GM21529 (cell line): ENCODE results near the gene KAZALD1.
"Not testable (repeated sequence)": the region's sequence is repeated elsewhere in the genome, so short reads cannot be mapped to it uniquely, and the experiment has no call there.

Experiments
- ATAC-seq: cut with Tn5 transposase; IDR thresholded peaks from one replicate; pipeline ENCODE4 v1.9.1; 2021; ENCODE audit not compliant: unreplicated experiment

The KAZALD1 gene

DNA sequence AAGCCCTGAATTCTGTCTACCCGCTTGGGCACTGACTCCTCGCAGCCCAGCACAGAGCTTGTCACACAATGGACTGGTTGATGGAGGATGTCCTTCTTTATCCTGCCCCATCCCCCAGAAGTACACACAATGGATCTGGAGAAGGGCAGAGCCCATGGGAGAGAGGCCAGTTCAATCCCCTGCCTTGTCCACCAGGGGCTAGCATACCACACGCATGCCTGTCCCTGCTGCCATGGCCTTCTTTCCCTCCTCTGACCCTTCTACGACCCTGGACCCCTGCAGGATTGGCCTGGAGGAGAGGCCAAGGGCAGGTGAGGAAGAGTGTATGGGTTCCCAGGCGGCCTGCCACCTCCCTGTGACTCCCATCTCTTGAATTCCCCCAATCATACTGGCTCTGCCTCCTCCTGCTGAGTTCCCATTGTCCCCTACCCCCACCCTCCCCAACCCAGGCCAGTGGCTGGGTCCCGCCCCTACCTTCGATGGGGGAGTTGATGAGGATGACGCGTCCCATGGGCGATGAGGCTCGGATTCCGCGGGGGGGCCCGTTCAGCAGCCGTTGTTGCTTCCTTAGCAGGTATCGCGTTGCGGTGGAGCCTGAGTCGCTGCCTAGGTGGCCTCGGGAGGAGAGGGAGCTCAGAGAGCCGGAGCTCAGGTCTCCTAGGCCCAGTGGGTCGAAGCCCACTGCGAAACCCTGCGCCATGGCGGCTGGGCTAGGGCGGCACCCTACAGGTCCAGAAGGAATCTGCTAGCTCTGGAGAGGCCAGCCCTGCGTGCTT is 32.1 kb upstream of the KAZALD1 start:
- no peak for ATAC-seq

GRCh38 chr10:101030496-101031127 is 31.2 kb upstream of the KAZALD1 start:
- no peak for ATAC-seq

GRCh38 chr10:101031128-101031795 is 30.5 kb upstream of the KAZALD1 start, which contains the start of the genes PDZD7 and SFXN3:
TSS of gene PDZD7 (minus strand) at chr10:101031129. CDS start at chr10:101030219, 910 bp downstream.
TSS of gene SFXN3 (plus strand) at chr10:101031234. CDS start at chr10:101034695, 3,461 bp downstream.
- ATAC-seq: peak; percentile 93

GRCh38 chr10:101031796-101032636 is 29.8 kb upstream of the KAZALD1 start:
- peak; percentile 43 for ATAC-seq

DNA sequence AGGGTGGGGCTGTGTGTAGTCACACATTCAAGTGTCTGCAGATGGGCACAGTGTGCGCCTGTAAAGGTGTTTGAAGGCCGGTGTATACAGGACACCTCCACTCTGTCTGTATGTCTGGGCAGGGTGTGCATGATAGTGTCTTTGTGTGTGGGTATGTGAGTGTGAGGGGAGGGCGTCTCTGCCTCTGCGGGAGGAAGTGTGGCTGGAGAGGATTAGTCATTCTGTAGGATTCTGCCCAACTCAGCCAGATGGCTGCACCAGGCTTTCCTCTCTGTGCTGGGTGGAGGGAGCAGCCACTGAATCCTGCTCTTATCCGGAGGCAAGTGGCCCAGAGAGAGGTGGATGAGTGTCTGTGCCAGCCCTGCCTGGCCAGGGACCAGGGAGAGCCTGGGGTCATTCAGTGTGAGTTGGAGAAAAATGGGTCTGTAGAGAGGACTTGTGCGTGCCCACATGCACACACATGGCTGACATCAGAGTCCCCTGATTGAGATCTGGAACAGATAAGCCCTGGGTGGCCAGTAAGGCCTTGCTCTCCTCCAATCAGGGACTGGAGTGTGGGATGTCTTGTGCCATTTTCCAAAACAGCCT is 29.1 kb upstream of the KAZALD1 start:
- ATAC-seq: peak; percentile 6

- no peak for ATAC-seq
Measured at GRCh38 chr10:101033276-101033675, 28.5 kb upstream of the KAZALD1 start.

DNA sequence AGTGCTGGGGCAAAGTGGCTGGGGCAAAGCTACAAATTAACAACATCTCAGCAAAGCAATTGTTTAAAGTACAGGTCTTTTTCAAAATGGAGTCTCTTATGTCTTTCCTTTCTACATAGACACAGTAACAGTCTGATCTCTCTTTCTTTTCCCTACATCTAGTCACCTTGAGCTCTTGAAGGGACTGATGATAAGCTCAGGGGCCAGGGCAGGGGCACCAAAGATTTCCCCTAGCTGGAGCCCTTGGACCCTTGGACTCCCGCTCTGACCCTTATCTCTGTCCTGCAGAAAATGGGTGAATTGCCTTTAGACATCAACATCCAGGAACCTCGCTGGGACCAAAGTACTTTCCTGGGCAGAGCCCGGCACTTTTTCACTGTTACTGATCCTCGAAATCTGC is 27.4 kb upstream of the KAZALD1 start:
- not testable (repeated sequence) for ATAC-seq

GRCh38 chr10:101035314-101035713 is 26.5 kb upstream of the KAZALD1 start:
- ATAC-seq: no peak

DNA sequence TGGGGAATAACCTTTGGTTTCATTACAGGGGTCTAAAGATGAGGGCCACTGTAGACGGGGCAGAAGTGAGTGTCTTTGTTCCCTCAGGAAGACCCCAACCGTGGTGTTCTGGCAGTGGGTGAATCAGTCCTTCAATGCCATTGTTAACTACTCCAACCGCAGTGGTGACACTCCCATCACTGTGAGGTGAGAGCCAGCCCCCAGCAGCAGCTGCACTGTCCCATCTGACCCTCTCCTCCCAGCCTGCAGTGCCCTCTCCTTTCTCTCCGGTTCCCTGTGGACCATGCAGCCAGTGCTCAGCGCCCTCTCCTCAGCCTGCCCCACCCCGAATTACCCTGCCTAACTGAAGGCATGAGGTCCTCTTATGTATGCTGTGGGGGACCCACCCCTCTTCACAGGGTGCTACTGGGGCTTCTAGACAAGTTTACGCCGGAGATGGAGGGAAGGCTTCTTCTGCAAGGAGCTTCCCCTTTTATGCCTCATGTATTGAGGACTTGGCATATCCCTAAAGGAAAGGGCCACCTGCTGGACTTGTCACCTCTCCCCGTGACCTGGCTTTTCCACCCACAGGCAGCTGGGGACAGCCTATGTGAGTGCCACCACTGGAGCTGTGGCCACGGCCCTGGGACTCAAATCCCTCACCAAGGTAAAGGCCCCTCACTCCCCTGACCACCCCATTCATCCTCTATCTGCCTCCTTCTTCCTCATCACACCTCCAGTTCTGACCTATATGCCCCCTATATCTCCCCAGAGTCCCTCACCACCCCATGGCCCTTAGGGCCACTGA is 25.7 kb upstream of the KAZALD1 start:
- ATAC-seq: no peak

DNA sequence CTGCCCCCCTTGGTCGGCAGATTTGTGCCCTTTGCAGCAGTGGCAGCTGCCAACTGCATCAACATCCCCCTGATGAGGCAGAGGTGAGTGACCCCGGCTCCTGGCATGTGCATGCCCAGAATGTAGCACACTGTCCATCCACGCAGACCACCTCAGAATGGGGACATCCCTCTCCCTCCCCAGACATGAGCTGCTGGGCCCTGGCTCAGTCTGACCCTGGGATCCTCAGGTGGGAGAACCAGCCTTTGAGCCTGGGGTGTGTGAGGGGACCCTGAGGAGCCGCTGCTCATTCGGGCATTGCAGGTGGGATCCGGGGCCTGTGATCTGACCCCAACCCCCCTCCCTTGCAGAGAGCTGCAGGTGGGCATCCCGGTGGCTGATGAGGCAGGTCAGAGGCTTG is 25.1 kb upstream of the KAZALD1 start:
- no peak for ATAC-seq

DNA sequence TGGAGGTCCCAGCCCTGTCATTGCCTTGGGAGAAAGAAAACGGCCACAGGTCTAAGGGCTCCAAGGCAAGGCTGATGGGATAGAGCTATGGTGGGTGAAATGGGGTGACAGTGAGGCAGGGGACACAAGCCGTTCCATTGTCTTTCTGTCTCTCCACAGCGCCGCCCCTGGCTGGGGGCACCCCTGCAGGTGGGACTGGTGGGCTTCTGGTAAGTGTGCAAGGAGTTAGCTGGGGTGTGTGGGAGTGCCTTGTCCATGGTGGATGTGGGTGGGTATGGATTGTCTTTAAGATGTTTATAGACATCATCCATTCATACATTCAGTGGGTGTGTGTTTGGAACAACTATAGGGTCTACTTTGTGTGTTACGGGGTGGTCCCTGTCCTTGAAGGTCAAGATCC is 23.3 kb upstream of the KAZALD1 start:
- no peak for ATAC-seq

- no peak for ATAC-seq
Measured at GRCh38 chr10:101040061-101040460, 21.7 kb upstream of the KAZALD1 start.

DNA sequence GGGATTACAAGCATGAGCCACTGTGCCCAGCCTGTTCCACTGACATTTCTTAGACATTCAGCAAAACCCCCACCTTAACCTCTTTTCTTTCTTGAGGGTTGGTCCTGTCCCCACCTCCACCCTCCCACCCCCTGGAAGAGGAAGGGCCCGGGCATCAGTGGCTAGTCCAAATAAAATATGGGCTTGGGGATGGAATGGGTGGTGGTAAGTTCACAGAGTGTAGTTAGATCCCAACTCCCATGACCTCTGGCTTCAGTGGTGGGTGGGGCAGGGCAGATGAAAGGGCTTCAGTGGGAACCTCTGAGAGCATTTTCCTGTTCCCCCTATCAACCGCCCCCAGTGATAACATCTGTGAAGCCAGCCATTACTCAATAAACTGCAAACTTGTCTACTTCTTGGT is 20.9 kb upstream of the KAZALD1 start:
- no peak for ATAC-seq

- ATAC-seq: peak; percentile 60
Measured at GRCh38 chr10:101041252-101041761, 20.5 kb upstream of the KAZALD1 start.

DNA sequence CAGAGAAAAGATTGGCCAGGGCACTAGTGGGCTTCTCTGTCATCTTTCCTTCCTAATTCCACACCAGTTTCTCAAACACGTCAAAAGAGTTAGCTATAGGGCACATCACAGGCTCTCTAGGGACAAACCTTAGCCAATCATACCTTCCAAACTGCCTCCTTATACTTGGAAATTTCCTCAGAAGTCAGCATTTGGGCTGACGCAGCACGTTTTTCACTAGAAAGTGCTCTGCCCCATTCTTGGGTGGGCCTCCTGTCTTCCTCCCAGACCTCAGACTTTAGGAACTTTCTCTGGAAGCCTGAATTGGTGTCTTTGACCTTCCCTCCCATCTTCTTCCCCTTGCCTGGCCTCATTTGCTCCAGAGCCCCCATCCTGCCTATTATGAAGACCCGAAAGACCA is 19.7 kb upstream of the KAZALD1 start:
- ATAC-seq: no peak

- peak; percentile 96 for ATAC-seq
Measured at GRCh38 chr10:101042667-101043362, 19.0 kb upstream of the KAZALD1 start.

GRCh38 chr10:101043363-101043707 is 18.5 kb upstream of the KAZALD1 start:
- no peak for ATAC-seq

- ATAC-seq: no peak
Measured at GRCh38 chr10:101044117-101044516, 17.7 kb upstream of the KAZALD1 start.
